GM19099 (cell line): ENCODE measurements around the gene GDF7.

Source experiments
- POLR2A ChIP-seq: IDR thresholded peaks from 3 replicates; pipeline ENCODE4 v1.6.1; 2011; ENCODE audit warnings: low read depth; ENCODE audit not compliant: insufficient read length; ENCODE audit errors: extremely low read depth

Gene GDF7

GRCh38 chr2:20624884-20625485 is 42.0 kb upstream of the GDF7 start:
- no peak for TF ChIP-seq POLR2A

GRCh38 chr2:20625491-20626391 is 41.2 kb upstream of the GDF7 start:
- no peak for TF ChIP-seq POLR2A

DNA sequence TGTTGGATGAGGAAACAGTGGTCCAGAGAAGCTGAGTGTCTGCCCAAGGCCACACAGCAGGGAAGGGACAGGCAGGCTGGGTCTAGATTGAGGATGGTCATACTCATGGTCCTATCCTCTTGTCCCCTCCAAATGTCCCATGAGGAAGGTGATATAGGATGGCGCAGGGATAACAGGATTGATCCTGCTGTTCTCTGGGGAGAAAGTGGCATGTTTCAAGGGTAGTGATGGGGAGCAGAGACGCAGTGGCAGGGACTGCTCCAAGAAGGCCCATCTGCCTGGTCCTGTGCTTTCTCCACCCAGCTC is 40.6 kb upstream of the GDF7 start:
- no peak for TF ChIP-seq POLR2A

DNA sequence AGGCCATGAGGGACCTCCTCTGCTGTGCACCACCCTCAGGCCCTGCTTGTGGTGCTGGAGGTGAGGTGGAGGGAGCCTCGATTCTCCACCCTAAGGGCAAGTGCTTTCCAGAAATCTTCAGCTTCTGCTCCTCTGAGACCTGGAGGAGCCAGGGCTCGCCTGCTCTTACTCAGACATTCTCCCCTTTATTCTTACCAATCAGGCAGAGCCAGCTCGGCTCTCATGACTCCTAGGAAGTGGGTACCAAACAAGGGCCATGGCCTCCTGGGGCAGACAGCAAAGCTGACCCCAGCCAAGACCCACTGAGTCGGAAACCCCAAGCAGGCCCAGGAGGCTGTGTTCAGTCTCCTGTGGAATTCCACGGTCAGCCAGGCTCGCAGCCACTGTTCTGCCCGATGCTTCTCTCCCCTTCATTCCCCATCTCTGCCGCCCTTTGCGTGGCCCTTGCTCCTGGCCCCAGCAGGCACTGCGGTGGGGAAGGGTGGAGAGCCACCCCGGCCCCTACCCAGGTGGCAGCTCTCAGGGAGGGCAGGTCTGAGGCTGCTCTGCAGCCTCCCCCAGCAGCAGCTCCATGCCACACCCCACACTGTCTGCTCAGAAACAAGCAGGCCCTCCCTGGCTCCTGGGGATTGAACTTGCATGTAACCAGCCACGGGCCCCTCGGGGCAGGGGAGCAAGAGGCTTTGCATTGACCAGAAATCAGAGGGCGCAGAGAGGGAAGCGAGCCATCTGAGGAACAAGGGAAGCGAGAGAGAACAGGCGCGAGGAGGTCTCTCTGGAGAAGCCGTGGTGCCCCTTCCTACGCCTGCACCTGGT is 40.0 kb upstream of the GDF7 start:
- TF ChIP-seq POLR2A, result no peak

GRCh38 chr2:20627712-20628380 is 39.1 kb upstream of the GDF7 start:
- TF ChIP-seq POLR2A, result no peak

GRCh38 chr2:20629181-20629580 is 37.8 kb upstream of the GDF7 start:
- no peak for TF ChIP-seq POLR2A

GRCh38 chr2:20629581-20630171 is 37.3 kb upstream of the GDF7 start:
- no peak for TF ChIP-seq POLR2A

GRCh38 chr2:20630967-20631366 is 36.0 kb upstream of the GDF7 start:
- TF ChIP-seq POLR2A, result no peak

GRCh38 chr2:20631617-20632307 is 35.2 kb upstream of the GDF7 start:
- no peak for TF ChIP-seq POLR2A

GRCh38 chr2:20632446-20632990 is 34.4 kb upstream of the GDF7 start:
- no peak for TF ChIP-seq POLR2A

- TF ChIP-seq POLR2A, result no peak
Measured at GRCh38 chr2:20633001-20633400, 33.9 kb upstream of the GDF7 start.

GRCh38 chr2:20633794-20634506 is 33.0 kb upstream of the GDF7 start:
- TF ChIP-seq POLR2A, result no peak

DNA sequence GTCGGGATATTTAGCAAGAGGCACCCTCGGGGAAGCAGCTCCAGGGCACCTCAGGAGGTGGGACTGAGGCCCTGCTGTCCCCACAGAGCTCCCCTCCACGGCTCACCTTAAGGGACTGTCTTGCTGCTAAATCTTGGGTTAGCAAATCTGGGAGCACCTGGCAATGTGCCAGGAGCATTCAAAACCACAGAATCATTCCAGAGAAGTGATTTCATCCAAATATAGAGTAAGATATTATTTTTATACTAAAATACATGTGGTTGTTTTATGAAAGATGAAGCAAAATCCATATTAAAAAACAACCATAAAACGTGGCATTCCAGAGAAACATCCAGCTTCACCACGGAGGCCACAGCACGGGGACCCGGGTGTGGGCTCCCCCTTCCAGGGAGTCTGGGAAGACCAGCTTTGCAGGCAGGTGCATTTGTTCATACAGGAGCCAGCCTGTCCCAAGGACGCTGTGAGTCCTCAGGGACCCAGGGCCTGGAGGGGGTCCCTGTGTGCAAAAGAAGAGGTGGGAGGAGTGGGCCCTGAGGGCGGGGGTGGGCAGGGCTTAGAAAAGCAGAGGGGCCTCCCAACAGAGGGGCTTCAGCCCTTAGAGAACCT is 32.3 kb upstream of the GDF7 start:
- no peak for TF ChIP-seq POLR2A
